H54 (cell line): ENCODE results near the gene MIAT.

ENCODE experiments used
- DNase-seq: peaks from one replicate; pipeline ENCODE4 v3.0.0; 2011; ENCODE audit warnings: low spot score, mixed read lengths; ENCODE audit not compliant: insufficient read length
- FAIRE-seq: peaks from 3 replicates; lab custom pipeline; 2011; peaks lifted over from hg19 to GRCh38; lab: Jason Lieb, UNC
- POLR2A ChIP-seq: IDR thresholded peaks from 2 replicates; pipeline ENCODE4 v1.6.1; 2011; ENCODE audit warnings: low read depth, mild to moderate bottlenecking, low read length

The MIAT gene

GRCh38 chr22:26619510-26619909, 37.9 kb upstream of the MIAT start:
- TF ChIP-seq POLR2A, result no peak
- DNase-seq, result no peak
- no peak for FAIRE-seq

DNA sequence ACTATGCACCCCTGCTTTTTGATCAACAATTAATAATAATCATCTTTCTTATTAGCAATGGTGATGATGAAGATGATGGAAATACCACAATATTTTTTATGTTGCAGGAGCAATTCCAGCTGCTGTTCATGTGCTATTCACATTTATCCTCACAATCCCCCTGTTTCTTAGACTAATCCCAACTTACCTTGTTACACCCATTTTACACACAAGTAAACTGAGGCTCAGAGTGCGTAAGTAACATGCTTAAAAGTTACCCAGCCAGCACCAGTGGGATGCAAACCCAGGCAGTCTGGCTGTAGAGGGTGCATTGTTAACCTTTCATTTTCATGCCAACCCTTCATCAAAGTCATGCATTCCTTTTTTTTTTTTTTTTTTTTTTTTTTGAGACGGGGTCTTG, 37.2 kb upstream of the MIAT start:
- TF ChIP-seq POLR2A, result no peak
- FAIRE-seq (no peak), DNase-seq (no peak)

DNA sequence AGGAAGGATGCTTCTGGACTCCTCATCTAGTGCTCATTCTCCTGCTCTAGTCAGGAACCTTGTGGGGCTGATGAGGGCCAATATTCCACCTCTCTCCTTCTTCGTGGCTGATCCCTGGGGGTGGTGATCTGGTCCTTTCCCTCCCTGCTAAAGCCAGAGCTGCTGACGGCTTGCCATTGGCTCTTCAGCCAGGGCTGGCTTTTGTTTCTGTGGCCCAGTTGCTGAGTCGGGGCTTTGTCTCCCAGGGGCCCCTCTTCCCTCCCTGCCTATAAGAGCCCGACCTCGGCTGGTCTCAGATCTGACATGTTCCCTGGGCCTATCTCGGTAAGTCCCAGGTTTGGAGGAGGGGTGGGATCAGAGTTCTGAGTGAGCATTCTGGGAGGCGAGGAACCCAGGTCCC, 35.7 kb upstream of the MIAT start, which contains the start of gene CRYBA4:
Gene CRYBA4 (plus strand): TSS at position 301 of the 400 bp plus-strand sequence. CDS start 634 bp downstream, outside the sequence.
- TF ChIP-seq POLR2A, result no peak

DNA sequence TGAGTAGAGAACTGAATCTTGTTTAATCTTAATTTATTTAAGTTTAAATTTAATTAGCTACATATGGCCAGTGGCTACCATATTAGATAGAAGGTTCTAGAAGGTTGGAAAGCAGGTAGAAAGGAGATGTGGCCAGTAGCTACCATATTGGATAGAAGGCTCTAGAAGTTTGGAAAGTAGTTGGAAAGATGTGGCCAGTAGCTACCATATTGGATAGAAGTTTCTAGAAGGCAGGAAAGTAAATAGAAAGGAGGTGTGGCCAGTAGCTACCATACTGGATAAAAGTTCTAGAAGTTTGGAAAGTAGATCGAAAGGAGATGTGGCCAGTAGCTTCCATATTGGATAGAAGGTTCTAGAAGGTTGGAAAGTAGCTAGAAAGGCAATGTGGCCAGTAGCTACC, 33.4 kb upstream of the MIAT start:
- no peak for TF ChIP-seq POLR2A
- FAIRE-seq (no peak), DNase-seq (no peak)

More for the DNA sequence above, 35.7 kb upstream of the MIAT start, which contains the start of gene CRYBA4:
- FAIRE-seq (no peak), DNase-seq (no peak)

- FAIRE-seq (no peak), DNase-seq (no peak)
- TF ChIP-seq POLR2A, result no peak
Observed at GRCh38 chr22:26624803-26625202, 32.6 kb upstream of the MIAT start.

DNA sequence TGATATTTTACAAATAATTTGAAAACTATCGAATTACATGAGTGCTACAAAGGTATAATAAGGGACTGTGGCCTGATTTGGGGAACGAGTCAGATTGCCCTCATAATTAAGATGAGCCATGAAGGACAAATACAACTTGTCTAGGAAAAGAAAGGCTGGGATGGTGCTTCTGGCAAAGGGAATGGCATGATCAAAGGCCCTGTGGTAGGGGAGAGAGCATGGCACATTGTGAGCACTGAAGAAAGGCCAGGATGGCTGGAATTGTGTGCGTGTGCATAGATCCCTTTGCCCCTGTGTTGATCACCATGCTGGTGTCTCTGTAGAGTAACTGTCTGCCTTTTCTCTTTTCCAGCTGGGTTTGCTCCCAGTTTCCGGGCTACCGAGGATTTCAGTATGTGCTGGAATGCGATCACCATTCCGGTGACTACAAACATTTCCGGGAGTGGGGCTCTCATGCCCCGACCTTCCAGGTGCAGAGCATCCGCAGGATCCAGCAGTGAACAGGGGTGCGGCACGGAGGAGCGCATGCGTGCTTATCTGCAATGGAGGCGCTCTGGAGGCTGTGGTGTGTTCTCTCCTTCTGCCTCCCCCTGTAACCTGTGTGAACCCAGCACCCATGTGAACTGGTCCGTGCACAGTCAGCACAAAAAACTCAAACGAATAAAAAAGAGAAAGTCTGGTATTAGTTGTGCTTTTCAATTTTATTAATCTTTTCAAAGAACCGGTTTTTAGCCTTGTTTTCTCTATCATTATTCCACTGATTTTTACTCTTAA, 27.2 kb upstream of the MIAT start:
- no peak for TF ChIP-seq POLR2A
- DNase-seq, result no peak
- FAIRE-seq, result no peak

- no peak for DNase-seq
Observed at GRCh38 chr22:26631282-26631681, 26.1 kb upstream of the MIAT start.

DNA sequence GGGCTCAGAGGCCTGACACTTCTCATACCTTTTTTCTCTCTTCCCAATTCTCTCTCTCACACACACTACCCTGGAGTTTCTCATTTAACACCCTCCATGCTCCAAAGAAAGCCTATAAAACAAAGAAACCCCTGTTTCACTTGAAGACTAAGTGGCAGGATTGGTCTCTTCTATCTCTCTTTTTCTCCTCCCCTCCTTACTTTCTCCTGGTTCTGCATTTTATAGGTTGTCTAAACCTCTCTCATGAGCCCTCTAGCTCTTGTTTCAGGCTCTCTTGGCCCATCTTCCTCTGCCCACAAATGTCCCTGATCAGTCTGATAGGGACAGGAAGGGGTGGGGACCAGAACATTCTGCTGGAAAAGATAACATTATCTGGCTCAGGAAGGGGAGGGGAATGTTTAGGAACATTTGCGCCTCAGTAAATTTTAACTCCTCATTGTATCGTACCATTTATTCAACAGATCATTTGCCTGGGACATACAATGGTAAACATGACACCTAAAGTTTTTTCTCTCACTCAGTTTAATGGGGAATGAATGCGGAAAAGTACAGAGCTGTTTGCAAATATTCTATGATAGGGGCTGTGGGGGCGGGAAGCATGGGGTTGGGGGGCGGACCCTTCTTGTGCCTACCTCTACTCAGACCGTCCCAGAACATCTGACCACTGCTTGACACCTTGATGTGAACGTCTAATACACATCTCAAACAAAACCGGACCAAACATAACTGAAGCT, 24.8 kb upstream of the MIAT start:
- no peak for FAIRE-seq
- DNase-seq, result no peak
- no peak for TF ChIP-seq POLR2A

More at GRCh38 chr22:26631282-26631681, 26.1 kb upstream of the MIAT start:
- no peak for TF ChIP-seq POLR2A
- no peak for FAIRE-seq

GRCh38 chr22:26634189-26634588, 23.2 kb upstream of the MIAT start:
- DNase-seq (no peak), FAIRE-seq (no peak)
- no peak for TF ChIP-seq POLR2A

DNA sequence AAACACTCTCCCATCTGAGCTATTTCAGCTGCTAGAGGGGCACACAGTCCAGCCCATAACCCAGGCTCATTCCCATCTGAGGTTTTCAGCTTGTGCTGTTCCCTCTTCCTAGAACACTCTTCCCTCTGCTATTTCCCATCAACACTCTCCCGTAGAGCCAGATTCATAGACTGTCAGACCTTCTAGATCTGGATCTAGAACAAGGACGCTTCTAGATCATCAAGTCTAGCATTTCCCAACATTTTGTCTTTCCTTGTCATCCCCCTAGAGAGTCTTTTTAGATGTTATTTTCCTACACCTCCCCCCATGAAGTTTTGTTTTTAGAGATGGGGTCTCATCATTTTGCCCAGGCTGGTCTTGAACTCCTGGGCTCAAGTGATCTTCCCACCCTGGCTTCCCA, 22.3 kb upstream of the MIAT start:
- DNase-seq (no peak), FAIRE-seq (no peak)
- no peak for TF ChIP-seq POLR2A

GRCh38 chr22:26636296-26636695, 21.1 kb upstream of the MIAT start:
- FAIRE-seq, result no peak
- no peak for TF ChIP-seq POLR2A

GRCh38 chr22:26642465-26643417, 14.6 kb upstream of the MIAT start:
- TF ChIP-seq POLR2A, result no peak
- DNase-seq (no peak), FAIRE-seq (no peak)

More at GRCh38 chr22:26636296-26636695, 21.1 kb upstream of the MIAT start:
- DNase-seq, result no peak

GRCh38 chr22:26643418-26644100, 13.8 kb upstream of the MIAT start:
- no peak for TF ChIP-seq POLR2A
- DNase-seq, result no peak
- no peak for FAIRE-seq
